GM19324 (cell line): Measurements from ENCODE around the gene FBXL2.
"Not testable (repeated sequence)": the region's sequence is repeated elsewhere in the genome, so short reads cannot be mapped to it uniquely, and the experiment has no call there.

ENCODE experiments used
- ATAC-seq: cut with Tn5 transposase; IDR thresholded peaks from one replicate; pipeline ENCODE4 v1.9.1; 2021; ENCODE audit warnings: mild to moderate bottlenecking, moderate library complexity; ENCODE audit not compliant: unreplicated experiment, low FRiP score

Gene FBXL2

DNA sequence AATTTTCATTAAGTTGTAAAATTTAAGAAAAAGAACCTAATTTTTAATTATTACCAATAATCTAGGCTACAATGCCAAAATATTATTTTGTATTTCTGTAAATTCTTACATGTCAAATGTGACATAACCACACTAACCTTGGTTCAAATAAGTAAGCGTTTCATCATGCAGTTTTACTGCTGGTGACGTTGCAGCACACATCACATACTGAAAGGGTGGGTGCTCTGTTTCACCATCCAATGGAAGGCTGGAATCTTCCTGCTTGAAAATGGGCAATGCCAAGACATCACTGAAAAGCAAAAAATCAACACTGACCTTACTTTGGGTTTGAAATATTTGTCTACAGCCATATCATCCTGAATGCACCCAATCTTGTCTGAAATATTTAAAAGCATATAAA is 148.2 kb downstream of the FBXL2 start:
- ATAC-seq, result no peak

GRCh38 chr3:33426068-33426467 is 148.8 kb downstream of the FBXL2 start:
- ATAC-seq, result no peak

DNA sequence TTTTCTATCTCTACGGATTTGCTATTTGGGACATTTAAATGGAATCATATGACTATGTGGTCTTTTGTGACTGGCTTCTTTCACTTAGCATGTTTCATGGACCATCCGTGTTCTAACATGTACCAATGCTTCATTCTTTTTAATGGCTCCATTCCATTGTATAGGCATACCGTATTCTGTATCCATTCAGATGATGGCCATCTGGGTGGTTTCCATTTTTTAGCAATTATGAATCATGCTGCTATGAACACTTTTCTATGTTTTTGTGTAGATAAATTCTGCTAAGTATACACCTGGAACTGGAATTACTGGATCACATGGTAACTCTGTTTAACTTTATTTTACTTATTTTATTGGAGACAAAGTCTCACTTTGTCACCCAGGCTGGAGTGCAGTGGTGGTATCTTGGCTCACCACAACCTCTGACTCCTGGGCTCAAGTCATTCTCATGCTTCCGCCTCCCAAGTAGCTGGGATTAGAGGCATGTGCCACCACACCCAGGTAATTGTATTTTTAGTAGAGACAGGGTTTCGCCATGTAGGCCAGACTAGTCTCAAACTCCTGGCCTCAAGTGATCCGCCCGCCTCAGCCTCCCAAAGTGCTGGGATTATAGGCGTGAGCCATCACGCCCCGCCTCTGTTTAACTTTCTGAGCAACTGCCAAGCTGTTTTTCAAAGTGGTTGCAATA is 149.5 kb downstream of the FBXL2 start:
- no peak for ATAC-seq

DNA sequence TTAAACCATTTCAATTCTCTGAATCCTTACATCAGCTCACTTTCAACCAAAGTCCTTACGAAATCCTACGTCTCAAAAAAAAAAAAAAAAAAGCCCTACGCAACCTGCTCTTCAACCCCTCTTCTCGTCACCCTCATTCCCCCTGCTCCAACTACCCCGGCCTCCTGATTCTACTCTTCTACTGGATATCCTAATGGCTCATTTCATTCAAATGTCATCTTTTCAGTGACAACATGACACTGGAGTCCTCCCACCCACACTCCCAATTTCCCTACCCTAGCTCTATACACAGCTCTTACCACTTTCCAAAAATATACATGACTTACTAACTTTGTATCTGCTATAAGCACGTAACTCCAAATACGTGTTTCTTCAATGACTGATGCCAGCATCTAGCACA is 151.5 kb downstream of the FBXL2 start:
- ATAC-seq, result no peak

DNA sequence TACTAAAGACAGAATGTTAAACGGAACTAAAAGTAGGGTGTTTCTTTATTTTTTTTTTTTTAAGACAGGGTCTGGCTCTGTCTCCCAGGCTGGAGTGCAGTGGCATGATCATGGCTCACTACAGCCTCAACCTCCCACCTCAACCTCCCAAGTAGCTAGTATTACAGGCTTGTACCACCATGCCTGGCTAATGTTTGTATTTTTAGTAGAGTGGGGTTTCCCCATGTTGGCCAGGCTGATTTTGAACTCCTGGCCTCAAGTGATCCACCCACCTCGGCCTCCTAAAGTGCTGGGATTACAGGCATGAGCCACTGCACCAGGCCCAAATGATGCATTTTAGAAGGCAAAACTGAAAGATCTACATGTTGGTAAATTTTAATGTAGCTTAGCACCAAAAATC is 152.1 kb downstream of the FBXL2 start:
- ATAC-seq, result not testable (repeated sequence)

GRCh38 chr3:33430061-33430460 is 152.8 kb downstream of the FBXL2 start:
- no peak for ATAC-seq

DNA sequence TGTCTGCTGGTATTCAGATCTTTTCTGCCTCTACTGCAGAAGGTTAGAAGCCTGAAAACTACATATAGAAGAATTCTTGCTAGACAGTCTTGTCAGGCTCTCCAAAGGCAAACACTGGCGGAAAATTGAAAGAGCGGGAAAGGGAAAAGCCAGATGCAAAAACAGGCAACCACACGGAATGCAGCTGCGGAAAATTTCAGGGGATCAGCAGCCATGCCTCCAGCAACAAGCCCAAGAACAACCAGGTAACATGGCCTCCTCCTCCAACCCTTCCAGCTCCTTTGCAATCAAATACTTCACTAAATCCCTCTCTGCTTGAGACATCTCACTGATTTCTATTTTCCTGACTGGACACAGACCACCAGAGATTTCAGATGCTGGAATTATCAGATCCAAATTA is 153.3 kb downstream of the FBXL2 start:
- ATAC-seq, result no peak

DNA sequence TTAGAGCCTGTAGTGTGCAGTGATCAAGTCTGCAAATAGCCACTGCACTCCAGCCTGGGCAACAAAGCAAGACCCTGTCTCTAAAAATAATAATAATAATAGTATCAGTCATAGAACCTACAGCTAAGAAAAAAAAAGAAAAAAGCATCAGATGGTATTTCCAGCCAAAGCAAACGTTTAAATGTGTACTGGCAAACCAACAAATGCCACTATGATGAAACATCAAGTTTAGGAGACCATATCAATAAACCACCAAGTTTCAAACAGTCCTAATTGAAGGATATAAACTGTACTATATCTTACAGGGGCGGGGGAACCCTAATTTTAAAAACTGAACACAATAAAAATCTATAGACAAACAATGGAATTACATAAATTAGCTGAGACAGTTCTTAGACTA is 156.6 kb downstream of the FBXL2 start:
- ATAC-seq, result no peak
